GM04503 (cell line): ENCODE data around the gene GNS.
"Not testable (repeated sequence)": the region's sequence is repeated elsewhere in the genome, so short reads cannot be mapped to it uniquely, and the experiment has no call there.

Experiments used
- DNase-seq: peaks from one replicate; pipeline ENCODE4 v3.0.0-alpha.2; 2012; ENCODE audit warnings: low read depth

The GNS gene

DNA sequence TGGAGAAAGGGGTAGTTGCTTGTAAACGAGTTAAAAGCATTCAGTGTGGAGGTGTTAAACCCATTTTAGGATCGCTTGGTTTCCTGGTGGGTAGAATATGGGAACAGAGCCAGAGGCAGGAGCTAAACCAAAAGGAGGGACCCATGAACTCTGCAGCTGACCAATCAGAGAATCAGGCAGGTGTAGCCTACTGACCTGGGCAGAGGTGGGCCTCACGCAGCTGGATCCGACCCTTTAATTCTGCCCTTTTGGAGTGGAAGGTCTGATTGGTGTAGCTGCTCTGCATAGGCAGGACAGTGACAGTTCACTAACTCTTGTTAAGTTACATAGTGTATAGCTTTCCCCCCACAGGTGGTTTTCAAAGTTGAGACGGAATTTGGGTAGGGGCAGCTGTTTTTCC, 63.7 kb downstream of the GNS start:
- DNase-seq, result no peak

DNA sequence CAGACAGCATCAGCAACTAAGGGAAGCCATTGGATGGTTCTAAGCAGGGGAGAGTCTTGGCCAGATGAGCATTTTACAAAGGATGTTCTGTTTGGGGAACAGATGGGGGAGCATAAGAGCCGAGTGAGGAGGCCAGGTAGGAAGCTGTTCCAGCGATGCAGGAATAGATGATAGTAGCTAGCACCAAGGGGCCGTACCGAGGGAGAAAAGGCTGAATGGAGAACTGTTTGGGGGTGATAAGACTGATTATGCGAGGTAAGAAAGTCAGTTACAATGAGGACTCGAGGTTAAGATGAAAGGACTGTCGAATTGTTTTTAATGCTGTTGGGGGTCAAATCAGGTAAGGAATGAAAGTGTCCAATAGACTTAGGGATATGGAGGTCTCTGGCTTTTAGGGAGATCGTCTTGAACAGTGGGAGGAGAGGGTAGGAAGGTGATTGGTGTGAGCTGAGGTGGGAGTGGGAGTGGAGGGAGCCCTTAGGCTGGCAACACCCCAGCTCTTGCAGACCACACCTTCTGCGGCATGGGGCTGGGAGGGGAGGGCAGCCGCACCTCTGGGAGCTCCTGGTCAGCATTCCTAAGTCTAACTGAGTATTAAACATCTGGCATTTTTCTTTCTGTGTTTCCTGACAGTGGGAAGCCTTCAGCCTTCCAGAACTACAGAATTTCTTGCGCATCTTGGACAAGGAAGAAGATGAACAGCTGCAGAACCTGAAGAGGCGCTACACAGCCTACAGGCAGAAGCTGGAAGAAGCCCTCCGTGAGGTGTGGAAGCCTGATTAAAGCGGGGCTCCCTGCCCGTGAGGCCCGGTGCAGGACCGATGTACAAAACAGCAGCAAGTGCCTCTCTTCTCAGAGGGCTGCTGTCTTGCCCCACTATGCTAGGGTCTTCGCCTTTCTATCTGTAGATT, 64.8 kb downstream of the GNS start:
- DNase-seq, result no peak

DNA sequence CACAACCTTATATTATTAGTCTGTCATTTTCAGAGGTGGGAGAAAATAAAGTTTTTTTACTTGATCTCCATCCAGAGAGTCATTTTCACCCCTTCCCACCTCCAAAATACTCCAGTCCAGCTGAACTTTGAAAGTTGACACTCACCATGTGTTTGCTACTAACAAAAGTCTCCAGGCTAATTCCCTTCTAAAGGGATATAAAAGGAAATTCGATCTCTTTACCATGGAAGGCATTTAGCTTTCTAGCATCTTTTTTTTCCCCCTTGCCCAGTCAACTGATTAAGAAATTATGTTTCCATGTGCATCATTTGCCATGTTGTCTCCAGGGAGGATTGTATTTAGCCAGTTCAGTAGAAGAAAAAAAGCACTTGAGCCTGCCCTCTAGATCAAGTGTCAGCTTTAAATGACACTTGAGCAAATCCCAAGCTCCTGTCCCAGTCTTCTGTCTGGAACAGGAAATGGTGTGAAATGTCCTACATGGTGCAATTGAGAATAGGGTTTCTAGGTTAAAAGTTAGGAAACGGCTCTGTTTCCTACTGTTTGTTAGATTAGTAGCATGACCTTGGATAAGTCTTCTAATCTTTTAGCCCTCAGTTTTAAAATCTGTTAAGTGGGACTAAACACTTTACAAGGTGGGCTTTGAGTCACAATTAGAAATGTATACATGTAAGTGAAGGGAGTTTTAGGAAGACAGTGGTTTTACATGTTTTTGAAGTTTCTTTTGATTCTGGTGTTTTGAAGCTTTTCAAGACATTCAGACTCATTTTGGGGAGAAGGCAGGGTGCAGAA, 67.2 kb downstream of the GNS start:
- no peak for DNase-seq

DNA sequence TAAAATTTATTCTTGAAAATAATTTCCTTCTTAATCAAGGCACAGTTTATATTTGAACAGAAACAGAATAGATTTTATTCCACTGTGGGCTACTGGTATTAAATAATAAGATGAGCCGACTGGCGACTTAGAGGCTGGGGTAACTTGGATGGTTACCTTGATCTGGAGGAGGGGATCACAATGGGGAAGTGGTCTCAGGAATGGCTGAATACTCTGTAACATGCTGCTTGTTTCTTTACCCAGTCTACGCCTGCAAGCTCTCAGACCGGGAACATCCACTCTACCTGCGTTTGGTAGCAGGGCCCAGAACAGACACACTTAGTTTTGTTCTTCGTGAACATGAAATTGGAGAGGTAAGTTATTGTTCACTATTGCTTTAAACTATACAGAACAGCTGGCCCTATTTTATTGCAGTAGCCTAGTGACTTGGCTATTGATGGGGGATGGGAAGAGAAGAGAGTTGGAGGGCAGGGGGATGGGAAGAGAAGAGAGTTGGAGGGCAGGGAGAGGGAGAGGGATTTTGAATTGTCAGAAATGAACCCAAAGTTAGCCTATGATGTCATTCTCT, 67.9 kb downstream of the GNS start:
- no peak for DNase-seq

DNA sequence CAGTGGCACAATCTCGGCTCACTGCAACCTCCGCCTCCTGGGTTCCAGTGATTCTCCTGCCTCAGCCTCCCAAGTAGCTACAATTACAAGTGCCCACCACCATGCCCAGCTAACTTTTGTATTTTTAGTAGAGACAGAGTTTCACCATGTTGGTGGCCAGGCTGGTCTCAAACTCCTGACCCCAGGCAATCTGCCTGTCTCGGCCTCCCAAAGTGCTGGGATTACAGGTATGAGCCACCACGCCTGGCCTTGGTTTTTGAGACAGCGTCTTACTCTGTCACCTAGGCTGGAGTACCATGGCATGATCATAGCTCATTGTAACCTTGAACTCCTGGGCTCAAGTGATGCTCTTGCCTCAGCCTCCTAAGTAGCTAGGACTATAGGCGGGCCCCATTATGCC, 69.0 kb downstream of the GNS start:
- not testable (repeated sequence) for DNase-seq

DNA sequence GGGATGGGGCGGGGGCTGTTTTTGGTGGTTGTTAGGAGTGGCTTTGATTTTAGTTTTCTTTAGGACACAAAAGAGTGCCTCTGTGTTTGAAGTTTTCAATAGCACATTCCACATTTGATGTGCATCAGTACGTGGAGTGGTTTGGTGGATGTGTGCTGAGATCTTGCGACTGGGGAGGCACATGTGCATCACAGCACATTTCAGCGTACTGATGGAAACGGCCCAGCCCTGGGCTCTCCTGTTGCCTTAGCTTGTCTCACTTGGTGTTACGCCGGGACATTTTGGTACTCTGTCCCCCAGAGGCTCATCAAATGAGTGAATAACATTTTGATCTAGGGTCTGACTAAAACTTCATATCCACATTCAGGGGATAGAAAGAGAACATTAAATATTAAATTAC, 70.5 kb downstream of the GNS start:
- no peak for DNase-seq

DNA sequence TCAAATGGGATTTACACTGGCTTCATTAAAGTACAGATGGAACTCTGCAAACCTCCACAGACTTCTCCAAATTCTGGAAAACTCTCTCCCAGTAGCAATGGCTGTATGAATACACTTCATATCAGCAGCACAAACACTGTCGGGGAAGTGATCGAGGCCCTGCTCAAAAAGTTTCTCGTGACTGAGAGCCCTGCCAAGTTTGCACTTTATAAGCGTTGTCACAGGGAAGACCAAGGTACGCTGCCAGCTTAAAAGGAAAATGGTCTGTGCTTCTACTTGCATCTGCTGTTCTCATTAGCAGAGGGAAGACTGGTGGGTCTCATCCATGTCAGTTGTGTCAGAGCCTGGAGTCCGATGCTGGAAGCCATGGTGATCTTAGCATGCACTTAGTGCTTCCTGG, 71.0 kb downstream of the GNS start:
- DNase-seq, result no peak

DNA sequence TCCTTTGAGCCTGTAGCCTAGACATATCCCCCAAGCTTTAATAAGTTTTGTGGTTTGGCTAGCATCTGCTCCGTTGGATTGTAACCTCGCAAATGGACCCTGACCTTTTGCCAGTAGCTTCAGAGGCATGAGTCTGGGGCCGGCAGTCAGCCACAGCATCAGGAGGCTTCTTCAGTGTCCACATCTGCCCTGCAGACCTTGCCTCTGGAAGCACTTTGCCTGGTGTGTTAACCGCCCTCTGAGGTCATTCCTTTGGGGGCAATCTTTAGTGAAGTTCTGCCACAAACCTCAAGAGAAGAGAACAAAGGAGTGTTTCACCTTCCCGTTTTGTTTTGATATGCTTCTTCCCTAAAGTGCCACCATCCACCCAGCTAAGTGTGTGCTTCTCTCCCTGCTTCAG, 71.4 kb downstream of the GNS start:
- no peak for DNase-seq

DNA sequence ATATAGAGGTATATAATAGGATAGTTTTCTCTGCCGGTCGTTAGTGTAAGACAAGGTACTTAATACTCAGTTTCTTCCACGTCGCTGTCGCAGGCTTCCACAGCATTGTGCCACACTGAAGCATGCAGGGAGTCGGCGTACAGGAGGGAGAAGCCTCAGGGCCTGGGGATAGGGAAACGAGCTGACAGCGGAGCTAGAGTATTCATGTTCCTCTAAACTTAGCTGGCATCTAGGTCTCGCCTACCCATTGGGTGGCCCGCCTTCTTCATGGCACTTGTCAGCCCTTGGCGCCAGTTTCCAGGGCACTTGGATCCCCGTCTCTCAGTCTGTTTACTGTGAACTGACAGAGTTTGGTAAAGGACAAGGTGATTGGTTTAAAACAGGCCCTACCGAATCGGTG, 73.6 kb downstream of the GNS start:
- DNase-seq, result no peak

DNA sequence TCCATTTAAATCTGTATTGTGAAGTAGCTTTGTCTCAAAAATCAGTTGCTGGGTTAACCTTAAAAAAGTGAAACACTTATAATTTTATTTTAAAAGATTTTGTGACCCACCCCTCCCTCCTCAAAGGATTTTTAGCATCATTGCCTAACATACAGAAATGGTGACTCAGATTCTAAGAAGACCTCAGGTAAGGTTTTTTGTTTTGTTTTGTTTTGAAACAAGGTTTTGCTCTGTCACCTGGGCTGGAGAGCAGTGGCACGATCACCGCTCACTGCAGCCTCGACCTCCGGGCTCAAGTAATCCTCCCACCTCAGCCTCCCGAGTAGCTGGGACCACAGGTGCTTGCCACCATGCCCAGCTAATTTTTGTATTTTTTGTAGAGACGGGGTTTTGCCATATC, 74.2 kb downstream of the GNS start:
- DNase-seq, result no peak

DNA sequence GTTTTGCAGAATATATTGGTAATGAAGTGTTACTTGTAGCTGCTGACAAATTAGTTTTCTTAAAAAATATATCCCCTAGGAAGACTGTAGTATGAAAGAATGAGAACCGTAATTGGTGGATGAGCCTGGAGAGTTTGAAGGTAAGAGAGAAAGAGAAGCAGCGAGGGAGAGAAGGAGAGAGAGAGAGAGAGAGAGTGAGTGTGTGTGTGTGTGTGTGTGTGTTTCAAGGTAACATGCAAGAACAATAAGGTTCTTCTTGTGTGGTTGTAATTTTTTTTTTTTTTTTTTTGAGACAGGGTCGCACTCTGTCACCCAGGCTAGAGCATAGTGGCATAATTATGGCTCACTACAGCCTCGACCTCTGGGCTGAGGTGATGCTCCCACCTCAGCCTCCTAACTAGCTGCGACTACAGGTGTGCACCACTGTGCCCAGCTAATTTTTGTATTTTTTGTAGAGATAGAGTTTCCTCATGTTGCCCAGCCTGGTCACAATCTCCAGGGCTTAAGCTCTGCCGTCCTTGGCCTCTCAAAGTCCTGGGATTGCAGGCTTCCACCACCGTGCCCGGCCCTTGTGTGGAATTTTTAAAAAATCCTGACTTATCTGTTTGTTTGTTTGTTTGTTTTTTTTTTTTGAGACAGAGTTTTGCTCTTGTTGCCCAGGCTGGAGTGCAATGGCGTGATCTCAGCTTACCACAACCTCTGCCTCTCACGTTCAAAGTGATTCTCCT, 75.2 kb downstream of the GNS start:
- no peak for DNase-seq

DNA sequence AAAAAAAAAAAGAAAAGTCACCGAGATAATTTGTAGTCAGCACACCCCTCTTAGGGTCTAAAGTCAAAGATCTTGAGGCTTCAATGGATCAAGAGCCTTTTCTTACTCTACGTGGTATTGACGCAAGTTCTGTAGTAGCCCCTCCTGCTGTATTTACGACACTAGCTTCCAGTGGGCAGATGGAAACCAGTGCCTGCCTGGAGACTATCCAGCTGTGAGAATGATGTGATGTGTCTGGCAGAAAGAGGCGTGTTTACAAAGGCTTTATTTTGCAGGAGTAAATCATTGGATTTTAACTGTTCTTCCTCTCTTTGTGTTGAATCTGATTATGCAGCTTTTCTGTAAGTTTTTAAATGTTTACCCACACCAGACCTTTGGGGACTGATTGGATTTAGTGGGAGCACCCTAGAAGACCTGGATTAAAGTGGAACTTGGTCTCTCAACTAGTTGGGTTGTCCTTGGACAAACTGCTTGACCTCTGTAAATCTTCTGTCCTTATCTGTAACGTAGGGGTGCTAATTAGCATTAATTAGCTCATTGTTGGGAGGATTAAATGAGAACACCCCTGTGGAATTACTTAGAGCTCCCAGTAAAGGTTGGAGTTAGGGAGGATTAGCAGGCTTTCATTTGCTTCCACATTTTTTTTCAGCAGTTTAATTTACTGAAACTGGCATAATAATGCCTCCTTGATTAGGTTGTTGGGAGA, 76.5 kb downstream of the GNS start:
- DNase-seq, result peak; percentile 60

DNA sequence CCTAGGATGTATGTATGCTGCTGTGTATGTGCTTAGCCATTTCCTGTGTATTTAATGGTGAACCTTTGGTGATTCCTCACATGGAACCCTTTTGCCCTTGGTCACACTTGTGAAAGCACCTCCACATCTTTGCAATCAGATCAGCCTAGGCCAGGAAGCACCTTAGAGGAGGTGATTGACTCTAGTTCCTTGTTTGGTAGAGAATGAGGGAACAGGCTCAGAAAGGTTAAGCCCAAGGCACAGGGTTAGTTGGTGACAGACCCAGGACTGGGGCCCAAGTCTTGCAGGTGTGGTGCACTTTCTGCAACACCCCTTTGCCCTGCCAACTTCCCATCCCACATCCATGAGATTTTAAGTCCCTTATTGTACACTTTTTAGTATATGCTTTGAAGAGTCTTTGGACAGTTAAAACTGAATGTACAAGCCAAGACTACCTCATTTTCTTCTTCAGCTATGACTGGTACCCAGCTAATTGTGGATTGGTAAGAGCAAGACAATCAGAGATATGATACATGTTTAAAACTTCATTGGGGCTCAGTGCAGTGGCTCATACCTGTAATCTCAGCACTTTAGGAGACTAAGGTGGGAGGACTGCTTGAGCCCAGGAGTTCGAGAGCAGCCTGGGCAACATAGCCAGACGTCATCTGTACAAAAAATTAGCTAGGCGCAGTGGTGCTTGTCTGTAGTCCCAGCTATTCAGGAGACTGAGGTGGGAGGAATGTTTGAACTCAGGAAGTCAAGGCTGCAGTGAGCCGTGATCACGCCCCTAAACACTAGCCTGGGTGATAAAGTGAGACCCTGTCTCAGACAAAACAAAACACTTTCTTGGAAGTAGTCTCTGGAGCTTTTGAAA, 77.8 kb downstream of the GNS start:
- no peak for DNase-seq

DNA sequence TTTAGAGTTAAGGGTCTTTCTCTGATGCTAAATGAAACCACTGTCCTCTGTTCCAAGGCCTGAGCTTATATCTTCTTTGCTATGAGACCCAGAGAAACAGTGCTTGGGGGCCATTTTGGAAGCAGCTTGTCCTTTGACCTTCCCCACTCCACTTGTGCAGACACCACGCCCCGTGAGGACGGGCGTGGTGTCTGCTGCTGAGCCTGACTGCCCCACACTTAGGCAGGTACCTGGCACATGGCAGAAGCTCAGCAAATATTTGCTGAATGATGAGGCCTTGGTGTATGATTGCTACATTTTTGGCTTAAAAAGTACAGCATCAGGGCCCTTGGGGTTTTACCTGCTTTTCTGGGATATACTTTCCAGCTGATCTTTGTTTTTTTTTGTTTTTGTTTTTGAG, 79.0 kb downstream of the GNS start:
- no peak for DNase-seq

DNA sequence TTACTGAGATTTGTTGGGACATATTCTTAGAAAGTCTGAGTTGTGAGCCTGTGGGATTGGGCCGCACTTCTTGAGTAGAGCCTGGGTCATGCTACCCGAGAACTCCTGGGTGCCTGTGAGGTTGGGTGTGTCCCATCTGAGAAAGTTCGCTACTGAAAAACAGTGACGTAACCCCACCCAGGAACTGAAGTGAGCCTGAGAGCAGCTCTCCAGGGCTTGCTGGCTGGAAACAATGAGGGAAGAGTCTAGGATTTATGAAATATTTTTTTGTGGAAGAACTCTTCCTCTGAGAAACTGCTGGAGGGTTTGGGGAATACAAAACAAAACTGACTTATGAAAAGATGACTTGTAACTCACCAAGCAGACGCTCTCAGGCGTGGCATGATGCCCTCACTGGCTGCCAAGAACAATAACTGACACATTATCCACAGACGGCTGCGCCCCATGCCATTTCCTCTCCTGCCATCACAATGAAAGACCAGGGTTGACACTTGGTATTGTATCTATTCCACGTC, 79.7 kb downstream of the GNS start:
- peak; percentile 48 for DNase-seq

DNA sequence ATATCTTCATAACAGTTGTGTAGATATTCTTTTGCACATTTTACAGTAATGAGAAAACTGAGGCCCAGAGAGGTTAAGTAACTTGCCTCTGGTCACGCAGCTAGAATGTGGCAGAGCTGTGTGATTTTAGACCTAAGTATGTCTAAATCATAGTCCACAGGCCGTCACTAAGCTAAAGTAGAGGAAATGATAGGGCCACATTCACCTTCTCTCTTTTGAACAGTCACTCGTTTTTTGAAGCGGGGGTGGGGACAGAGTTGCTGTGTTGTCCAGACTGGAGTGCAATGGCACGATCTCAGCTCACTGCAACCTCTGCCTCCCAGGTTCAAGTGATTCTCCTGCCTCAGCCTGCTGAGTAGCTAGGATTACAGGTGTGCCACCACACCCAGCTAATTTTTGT, 80.4 kb downstream of the GNS start:
- DNase-seq, result no peak

DNA sequence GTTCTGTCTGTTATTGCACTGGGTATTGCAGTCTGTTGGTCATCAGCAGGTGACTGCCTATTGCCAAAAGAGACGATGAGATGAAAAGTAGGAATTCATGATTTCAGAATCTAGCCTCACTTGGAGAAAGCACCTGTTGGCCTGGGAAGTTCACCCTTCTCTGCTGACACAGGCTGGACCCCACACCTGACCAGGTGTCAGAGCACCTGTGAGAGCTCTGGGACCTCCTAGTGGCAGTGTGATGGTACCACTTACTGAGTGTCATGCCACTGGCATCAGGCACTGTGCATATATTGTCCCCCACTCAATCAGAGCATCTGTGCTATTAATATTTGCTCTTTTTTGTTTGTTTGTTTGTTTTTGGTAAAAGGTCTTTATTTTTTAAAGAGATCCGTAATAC, 81.0 kb downstream of the GNS start:
- DNase-seq, result no peak

DNA sequence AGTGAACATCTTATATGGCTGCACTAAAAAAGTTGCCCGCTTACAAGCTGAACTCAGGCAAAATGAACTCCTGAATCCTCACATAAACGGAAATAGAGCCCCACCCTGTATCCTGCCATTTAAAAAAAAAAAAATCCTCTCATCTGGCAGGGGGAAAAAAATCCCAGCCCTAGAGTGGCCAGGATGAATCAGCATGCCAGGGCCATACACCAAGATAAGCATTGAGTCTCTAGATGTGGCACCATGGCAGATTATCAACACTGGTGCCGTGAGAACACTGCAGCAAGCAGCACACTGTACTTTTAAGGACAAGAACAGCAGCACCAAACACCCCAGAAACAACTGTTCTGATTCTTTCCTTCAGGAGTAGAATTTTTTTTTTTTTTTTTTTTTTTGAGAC, 83.4 kb downstream of the GNS start:
- DNase-seq, result no peak

DNA sequence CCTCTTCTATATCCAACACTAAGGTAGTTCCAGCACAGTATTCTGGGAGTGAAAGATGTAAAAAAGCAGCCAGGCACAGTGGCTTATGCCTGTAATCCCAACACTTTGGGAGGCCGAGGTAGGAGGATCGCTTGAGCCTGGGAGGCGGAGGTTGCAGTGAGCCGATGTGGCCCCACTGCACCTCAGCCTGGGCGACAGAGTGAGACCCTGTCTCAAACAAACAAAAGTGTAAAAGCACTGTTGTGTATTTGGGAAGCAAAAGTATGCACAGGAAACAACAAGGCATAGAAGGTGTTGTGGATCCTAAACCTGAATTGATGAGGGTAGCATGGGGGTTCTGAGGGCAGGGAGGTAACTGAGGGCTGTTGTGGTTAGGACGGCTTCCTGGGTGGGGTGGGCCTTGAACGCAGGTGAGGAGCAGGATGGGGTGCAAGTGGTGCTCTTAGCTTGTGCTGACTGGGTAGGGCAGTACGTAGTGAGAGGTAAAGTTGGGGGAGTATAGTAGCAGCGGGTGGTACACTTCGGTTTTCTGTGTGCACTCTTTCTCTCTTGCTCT, 84.8 kb downstream of the GNS start:
- no peak for DNase-seq

DNA sequence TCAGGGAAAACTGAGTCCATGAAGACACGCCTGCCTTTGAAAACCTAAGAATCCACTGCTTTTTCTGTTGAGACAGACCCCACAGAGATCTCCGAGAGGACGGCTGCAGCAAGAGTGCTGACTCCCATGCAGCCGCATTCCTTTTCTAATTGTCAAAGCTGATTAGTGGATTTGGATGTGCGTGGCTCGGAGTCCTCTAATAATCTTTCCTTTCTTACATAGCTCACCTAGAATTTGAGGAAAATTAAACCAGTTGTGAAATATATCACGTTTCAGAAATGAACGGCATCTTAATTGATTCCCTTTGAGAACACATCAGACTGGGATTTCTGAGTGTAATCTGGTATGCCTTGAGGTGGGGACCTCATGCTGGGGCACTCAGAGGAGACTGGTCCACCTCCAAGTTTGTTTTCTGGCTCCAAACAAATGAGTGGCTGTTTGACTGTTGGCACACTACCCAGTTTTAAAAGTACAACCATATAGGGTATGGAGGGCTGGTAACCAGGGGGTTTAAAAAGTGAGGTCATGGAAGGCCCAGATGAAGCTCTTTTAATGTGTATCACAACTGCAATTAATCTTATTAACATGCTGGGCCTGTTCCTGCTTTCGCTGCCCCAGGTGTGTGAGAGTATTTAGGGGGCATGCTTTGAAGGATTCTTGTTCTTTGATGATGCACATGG, 85.6 kb downstream of the GNS start:
- DNase-seq, result no peak
